Endothelial cell of umbilical vein (primary cell): ENCODE results near the gene RELT.
A peak's percentile ranks its signal among the peaks of the same experiment; 100 is the strongest.

Experiments
- CTCF ChIP-seq, 2 donors: IDR thresholded peaks; 1 replicate in 1 of 2; 2 replicates in 1 of 2; pipeline ENCODE4 v1.5.1; 2011; ENCODE audit warnings: low read length in 2 of 2, mild to moderate bottlenecking in 2 of 2, moderate library complexity in 2 of 2, control low read depth in 1 of 2, inconsistent platforms in 1 of 2, low read depth in 1 of 2; ENCODE audit not compliant: insufficient read depth in 1 of 2; ENCODE audit errors: extremely low read depth in 1 of 2
- EZH2 ChIP-seq: IDR thresholded peaks from 2 replicates; pipeline ENCODE4 v1.6.1; 2012; ENCODE audit warnings: borderline replicate concordance, low read depth, mild to moderate bottlenecking, moderate library complexity, low read length, inconsistent platforms; ENCODE audit not compliant: severe bottlenecking
- FOS ChIP-seq: IDR thresholded peaks from 2 replicates; pipeline ENCODE4 v1.6.1; 2011; ENCODE audit warnings: mild to moderate bottlenecking, low read length, moderate library complexity, borderline replicate concordance; ENCODE audit not compliant: insufficient read depth
- GATA2 ChIP-seq: IDR thresholded peaks from 2 replicates; pipeline ENCODE4 v1.7.0; 2011; ENCODE audit warnings: low read depth, mild to moderate bottlenecking, moderate library complexity, mixed read lengths, low read length; ENCODE audit not compliant: insufficient read length, insufficient read depth
- JUN ChIP-seq: IDR thresholded peaks from 2 replicates; pipeline ENCODE4 v1.6.1; 2011; ENCODE audit warnings: borderline replicate concordance, low read depth; ENCODE audit not compliant: insufficient read length, insufficient read depth
- MAX ChIP-seq: IDR thresholded peaks from 2 replicates; pipeline ENCODE4 v1.6.1; 2011; ENCODE audit not compliant: insufficient read depth, insufficient read length
- MYC ChIP-seq: IDR thresholded peaks from one replicate; pipeline ENCODE4 v1.6.1; 2011; ENCODE audit warnings: mild to moderate bottlenecking, low read depth, low read length
- POLR2A ChIP-seq: IDR thresholded peaks from 2 replicates; pipeline ENCODE4 v1.6.1; 2012; ENCODE audit warnings: low read depth, mild to moderate bottlenecking, control low read depth, low read length
- POLR2AphosphoS5 ChIP-seq: IDR thresholded peaks from 2 replicates; pipeline ENCODE4 v1.6.1; 2012; ENCODE audit warnings: low read depth, mild to moderate bottlenecking, control low read depth, low read length, moderate library complexity; ENCODE audit not compliant: insufficient read depth

- peak; percentile 91 to 97 for TF ChIP-seq CTCF (IDR thresholded peaks at IDR 0.05; ENCODE audit: extremely low read depth in 1 of 2, insufficient read depth in 1 of 2, low read depth in 1 of 2, low read length in 2 of 2)
- no peak for TF ChIP-seq POLR2AphosphoS5
- TF ChIP-seq EZH2 = no peak
- TF ChIP-seq MYC = no peak
- no peak for TF ChIP-seq GATA2
- TF ChIP-seq POLR2A = no peak
- no peak for TF ChIP-seq MAX
- no peak for TF ChIP-seq FOS
- no peak for TF ChIP-seq JUN
Observed at GRCh38 chr11:73350908-73351636, 25.1 kb upstream of the RELT start.
